ENCODE data around the gene PTPRT.

Gene PTPRT

DNA sequence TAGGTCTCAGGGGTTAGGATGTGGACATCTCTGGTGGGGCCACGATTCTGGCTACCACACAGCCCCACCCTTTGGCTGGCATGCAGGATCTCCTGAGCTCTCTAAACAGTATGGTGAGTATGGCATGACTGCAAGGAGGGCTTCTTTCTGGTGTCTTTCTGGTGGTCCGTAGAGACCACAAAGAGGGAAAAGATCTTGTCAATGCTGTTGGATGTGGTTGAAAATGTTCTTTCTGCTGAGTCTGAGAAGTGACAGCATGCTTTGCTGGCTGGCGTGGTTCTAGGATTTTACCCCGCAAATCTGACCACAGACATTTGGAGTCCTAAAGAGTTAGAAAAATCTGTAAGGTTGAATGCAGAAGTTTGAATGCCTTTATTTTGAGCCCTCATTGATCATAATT, 1096.7 kb downstream of the PTPRT start:
- DNase-seq: no peak

DNA sequence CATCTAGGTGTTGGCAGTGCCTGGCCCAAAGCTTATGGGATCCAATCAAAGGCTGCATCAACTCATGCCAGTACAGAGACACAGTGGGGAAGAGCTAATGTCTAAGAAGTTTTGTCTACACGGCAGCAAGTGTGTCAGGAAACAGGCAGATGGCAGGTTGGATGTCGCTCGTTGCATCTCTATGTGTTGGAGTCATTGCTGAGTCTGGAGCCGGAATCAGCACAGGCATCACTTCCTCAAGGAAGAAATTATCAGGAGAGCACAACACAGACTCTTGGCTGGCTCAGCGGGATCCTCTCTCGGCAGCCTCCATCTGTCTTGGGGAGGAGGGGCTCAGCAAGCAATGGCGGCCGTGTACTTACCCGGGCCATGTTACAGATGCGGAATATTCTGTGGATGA, 1104.3 kb downstream of the PTPRT start:
- no peak for DNase-seq

DNA sequence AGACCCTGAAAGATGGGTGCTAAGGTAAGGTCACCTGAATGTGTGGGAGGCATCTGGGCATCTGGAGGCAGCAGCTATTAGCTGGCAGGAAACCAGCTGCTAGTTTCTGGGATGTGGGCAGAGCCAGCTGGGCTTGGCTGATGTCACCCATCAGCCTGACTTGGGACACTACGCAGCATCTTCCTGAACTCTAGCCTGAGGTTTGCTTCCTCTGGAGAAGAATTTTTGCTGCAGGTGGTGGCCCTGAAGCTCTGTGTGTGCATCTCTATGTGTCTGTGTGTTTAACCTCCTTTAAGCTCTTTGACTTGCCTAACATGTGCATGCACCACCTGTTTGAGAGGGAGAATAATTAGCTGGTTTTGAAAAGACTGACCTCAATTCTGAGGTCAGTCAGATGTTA, 1106.4 kb downstream of the PTPRT start:
- DNase-seq: no peak

DNA sequence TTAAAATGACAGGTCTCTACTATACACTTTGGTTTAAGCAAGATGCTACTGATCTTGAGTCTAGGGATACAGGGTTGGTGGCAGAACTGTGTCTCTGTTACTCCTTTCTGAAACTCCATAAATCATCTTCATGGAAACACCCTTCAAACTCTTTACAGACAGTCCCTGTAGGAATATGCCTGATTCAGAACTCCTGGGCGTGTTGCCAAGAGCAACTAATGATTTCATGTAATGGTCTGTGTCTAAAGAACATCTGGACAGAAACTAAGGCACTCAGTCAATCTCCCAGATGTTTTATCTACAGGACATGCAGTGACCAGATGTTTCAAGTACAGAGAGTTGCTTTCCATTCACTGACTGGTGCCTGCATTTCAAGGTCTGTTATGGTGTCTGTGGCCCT, 1107.1 kb downstream of the PTPRT start:
- no peak for DNase-seq

DNA sequence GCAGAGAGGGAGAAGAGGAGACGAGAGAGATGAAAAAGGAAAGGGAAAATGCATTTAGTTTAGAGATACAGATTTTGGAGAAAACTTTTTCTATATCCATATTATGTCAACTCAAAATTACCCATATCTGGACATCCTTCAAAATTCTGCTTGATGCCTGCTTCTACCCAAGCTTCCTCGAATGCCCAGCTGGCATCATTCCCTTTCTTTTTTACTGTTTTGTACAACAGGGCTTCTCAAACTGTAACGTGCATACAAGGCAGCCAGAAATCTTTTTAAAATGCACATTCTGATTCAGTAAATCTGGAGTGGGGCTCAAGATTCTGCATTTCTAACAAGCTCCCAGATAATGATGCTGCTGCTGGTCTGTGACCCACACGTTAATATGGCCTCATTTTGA, 1108.8 kb downstream of the PTPRT start:
- DNase-seq: no peak

DNA sequence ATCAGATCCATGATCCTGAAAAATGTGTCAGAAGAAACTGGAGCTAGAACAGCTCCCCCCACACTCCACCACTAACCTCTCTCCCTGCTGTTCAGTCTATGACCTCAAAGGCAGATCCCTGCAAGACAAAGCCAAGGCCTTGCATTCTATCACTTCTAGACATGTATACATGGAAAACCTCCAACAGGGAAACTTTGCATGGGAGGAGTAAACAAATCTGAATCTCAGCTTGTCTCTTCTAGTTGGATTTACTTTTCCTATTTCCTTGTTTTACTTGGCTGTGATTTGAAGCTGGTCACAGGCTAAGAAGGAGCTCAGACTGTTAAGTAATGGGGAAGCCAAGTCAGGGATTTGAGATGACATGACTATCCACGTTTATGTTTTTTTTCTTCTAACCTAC, 1114.8 kb downstream of the PTPRT start:
- no peak for DNase-seq

DNA sequence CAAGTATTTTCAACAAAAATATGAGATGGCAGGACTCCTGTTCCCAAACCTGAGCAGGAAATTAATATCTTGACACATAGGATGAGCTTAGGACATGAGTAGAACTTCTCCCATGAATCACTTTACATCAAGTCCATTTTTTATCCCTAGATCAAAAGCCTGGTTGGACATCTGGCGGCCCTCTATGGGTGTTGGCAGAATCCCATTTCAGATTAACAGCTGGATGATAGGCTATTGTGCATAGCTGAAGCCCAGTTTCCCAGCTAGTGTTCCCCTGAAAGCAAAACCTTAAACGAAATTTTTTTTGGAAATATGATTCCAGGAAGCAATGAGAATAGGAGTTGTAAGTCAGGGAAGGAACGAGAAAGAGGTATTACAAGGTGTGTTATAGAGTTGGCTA, 1122.1 kb downstream of the PTPRT start:
- DNase-seq: no peak

DNA sequence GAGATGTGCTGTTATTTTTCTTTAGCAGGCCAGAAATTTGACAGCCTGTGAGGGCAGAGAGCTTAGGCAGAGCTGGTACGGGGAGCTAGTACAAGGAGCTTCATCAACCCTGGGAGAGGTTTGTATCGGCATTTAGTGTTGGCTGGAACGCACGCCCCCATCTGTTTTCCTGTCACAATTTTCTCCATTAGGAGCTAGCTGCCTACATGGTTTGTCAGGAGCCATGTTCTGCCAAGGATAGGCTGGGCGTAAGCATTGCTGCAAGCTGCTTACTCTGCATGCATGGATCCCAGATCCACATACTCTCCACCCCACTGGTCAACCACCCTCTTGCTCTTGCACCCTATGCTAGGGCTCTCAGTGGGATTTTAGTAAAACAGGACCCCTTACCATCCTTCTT, 1122.5 kb downstream of the PTPRT start:
- DNase-seq: no peak

DNA sequence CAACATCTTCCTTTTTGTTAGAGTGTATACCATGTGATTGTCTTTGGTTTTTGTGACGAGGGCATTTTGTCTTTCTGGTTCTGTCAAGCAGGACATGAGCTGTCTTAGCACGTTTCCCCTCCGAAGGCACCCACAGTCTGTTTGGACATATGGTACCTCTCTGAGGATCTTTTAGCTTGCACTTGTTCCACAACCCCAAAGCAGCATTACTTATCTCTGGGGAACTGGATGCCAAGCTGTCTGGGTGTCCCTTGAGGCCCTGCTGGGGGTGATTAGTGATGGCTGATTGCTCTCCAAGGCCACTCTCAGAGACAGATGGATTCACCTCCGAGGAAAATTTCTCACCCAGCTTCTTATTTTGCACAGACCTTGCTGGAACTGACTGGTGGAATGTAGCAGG, 1126.6 kb downstream of the PTPRT start:
- no peak for DNase-seq

DNA sequence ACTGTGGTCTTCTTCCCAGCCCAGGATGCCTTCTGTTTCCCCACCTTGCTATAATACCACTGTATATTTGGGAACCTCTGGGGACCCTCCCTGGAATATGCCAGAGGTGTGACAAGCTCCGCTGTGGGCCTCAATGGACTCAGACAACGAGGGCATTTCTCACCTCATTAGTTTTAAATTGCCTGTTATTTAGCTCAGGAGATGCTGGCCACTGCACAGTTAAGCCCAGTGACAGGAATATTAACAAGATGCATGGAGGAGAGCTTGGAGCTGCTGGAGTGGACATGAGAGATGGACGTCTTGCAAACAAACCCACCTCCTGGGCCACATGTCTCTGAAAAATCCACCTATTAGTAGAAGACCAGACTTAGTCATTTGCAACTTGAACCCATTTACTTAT, 1136.4 kb downstream of the PTPRT start:
- no peak for DNase-seq

DNA sequence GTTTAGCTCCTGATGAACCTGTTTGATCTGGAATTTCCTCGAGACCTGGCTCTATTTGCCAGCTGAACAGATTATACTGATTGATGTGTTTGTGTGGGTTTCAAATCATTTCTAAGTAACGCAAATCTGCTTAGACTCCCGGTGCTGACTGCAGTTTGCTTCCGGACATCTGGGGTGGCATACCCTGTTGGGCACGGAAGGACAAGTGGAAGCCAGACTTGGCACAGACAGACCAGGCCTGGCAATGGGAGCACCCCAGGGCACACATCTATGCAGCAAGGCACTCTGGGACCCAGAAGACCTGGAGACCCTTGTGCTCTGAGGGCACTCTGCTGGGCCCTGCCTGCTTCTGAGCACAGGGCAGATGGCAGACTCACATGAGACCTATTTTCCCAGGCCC, 1137.8 kb downstream of the PTPRT start:
- DNase-seq: no peak

DNA sequence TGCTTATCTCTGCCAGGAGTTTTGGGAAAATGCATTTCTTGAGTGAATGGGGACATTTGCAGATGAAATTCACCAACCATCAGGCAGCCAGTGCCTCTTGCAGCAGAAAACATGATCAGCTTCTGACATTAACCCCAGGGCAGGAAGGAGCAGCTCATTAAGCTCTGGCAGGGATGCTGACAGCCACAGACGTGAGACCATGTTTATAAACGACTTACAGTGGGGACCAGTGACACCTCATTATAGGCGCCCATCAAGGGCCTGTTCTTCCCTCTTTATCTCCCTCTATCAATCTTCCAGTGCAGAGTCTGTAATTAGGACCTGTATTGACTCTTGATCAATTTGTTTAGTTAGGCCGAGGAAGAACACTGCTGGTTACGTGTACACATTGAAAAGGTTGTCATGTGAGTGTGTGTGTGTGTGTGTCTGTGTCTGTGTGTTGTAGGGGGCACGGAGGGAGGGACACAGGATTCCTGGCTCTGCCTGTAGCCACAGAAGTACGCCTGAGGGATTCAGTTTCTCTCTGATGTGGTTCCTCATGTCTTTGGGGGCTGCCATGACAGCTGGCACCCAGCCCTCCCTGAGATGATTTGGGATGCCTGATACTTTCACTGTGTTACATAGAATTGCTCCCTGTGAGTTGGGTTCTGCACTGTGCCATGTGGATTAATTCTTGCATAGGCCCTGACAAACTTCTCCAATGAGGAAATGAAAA, 1143.2 kb downstream of the PTPRT start:
- no peak for DNase-seq

DNA sequence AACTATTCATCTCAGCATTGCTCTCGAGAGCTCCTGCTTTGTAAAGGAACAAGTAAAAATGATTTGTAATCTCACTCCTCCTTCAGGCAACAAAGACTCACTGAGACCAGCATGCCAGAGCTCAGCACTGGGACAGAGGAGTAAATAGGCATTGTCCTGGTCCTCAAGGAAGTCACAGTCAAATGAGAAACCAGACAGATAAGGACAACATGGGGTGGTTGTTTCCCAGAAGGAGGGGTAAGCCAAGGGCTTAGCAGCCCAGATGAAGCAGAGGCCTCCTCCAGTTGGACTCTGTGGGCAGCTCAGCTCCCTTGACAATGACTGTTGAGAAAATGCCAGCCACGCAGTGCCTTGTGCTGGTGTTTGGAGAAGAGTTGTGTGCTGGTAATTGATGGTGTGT, 1145.8 kb downstream of the PTPRT start:
- DNase-seq: no peak

DNA sequence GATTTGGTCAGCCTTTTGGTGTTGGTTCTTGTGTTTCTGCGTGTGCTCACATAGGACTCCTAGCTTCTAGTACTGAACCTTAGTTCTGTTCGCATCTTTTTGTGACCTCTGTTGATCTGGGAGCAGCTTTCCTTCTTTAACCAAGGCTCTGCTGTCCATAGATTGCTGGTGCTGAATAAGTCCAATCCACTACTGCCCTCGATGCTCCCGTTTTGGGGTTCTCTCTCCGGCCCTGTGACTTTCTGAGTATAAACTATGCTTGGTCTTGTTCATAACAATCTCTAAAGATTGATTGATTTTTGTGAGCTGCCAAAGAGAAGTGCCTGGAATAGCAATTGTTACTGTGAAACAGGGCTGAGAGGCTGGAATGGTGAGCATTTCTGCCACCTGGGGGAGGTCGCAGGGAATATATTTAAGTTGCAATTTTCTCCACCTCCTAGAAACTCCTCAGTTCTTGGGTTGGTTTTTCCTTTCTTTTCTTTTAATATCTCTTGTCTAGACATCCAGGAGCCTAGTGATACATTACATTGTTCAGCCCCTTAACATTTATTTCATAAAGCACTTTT, 1148.6 kb downstream of the PTPRT start:
- DNase-seq: no peak

DNA sequence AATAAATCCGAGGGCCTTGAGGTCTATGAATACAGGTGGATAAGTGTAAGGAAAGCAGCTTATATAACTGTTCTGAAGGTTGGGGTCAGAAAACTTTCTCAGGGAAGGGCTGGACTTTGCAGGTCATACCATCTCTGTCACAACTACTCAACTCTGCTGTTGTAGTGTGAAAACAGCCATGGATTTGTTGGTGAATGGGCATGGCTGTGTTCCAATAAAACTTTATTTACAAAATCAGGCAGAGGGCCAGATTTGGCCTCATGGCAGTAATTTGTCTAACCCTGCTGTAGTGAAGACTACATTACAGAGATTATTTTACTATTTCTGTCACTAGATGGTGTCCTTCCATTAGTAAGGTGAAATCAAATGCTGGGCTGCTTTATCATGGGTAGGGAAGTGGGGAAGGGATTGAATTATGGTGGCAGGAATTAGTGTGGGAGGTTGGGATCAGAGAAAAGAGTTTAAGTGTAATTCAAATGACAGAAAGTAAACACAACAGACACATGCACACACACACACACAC, 1161.9 kb downstream of the PTPRT start:
- peak; percentile 30 for DNase-seq

DNA sequence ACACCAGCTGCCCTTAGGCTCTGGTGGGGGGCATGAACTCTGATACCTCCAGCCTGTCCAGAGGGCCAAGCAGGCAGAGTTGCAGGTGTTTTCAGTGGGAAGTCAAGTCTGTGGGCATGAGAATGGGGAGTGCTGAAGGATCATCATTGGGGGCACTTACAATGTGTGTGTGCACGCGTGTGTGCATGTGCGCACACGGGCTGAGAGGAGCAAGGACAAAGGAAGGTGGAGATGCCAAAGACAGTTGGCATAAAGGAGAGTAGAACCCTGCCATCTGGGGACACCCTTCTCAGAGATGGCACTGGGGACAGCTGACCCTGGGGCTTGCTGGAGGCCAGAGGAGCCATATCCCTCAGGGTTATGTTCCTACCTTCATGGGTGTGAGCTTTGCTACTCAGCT, 1163.1 kb downstream of the PTPRT start:
- no peak for DNase-seq

DNA sequence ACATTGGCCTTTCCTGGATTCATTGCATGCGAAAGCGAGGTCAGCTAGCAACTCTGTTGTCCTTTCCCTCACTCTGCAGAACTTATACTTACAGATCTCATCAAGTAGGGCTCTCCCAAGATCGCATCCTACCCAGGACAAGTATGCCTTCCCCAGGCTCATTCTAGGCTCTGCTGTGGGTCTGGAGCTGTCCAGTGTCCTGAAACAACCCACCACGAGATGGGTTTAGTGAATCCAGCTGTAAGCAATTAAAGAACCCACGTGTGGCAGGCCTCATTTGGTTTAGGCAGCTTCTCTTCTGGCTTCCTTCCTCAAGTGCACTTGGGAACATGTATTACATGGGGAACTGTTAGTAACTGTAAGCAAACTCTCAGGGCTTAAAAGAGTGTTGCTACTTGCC, 1165.1 kb downstream of the PTPRT start:
- DNase-seq: no peak
